ENCODE measurements around the gene LGMN. TPM values are rescaled to one million over a fixed set of nuclear protein-coding genes. Genes with fewer than 3 reads are reported as not detected.
A peak's percentile ranks its signal among the peaks of the same experiment; 100 is the strongest.
"Not testable (repeated sequence)": the region's sequence is repeated elsewhere in the genome, so short reads cannot be mapped to it uniquely, and the experiment has no call there.

LGMN gene
- total RNA-seq, 1 donor from 2014 or later = 109 TPM

DNA sequence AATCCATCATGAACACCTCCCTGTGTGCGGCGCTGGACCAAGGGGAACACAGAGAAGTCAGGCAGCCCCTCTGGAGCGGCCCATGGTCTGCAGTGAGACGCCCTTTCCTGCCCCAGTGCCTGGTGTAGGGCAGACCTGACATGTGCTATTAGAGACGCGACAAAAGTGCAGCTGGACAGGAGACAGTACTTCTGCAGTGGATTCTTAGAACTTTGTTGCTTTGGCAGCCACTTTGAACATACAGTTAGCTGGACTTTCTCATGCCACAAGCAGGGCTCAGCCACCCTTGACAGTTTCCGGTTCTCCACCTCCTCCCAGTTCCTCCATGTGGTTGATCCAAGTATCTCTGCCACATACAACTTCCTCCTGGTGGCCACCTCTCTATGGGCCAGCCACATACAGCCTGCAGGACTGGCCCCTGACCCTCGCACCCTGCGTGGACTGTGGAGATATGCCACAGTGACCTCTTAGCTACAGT is 45.9 kb downstream of the LGMN start:
- DNase-seq (ENCODE audit: extremely low read depth, low read depth, low spot score) = no peak

- DNase-seq (ENCODE audit: extremely low read depth, low read depth, low spot score) = no peak
Observed at GRCh38 chr14:92701826-92702225, 46.6 kb downstream of the LGMN start.

DNA sequence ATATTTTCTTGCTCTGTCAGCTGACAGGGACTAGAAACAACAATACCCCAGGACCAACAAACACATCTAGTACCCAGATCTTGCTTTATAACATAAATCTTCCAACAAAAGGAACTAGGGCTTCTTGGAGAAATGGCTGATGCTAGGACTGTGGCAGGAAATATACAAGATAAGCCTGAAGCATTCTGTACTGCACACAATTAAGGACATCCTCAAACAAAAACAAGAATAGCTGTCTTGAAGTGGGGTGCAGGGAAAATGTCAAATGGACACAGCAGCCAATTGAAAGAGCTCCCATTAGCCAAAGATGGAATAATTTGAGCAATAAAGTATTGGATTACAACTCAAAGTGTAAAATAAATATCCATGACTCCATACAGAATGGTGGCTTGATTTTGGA is 50.0 kb downstream of the LGMN start:
- DNase-seq (ENCODE audit: extremely low read depth, low read depth, low spot score) = no peak

DNA sequence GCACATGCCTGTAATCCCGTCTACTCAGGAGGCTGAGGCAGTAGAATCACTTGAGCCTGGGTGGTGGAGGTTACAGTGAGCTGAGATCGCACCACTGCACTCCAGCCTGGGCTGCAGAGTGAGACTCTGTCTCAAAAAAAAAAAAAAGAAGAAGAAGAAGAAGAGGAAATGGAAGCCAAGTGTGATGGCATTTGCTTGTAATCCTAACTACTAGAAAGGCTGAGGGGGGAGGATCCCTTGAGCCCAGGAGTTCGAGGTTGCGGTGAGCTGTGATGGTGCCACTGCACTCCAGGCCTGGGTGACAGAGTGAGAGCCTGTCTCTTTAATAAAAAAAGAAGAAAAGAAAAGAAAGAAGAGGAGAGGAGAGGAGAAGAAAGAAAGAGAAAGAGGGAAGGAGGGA is 52.1 kb downstream of the LGMN start:
- no peak for DNase-seq (ENCODE audit: extremely low read depth, low read depth, low spot score)

- no peak for DNase-seq (ENCODE audit: extremely low read depth, low read depth, low spot score)
Observed at GRCh38 chr14:92695562-92695961, 52.9 kb downstream of the LGMN start.

DNA sequence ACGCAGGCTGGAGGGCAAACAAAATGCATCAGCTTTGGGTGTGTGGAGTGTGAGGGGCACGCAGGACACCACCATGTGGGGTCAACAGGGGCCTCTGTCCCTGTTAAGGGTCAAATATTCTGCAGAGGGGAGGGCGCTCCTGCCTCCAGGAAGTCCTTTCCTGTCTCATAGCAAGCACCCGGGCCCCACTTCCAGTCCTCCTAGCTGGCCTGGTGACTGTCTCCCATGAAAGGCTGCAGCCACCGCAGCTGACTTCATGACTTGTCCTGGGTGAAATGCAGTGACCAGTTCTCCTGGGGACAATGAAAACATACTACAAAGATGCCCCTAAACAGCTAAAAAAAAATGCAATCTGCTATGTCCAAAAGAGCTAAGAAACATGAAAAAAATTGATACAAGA is 53.6 kb downstream of the LGMN start:
- no peak for DNase-seq (ENCODE audit: extremely low read depth, low read depth, low spot score)

- no peak for DNase-seq (ENCODE audit: extremely low read depth, low read depth, low spot score)
Observed at GRCh38 chr14:92693998-92694795, 54.2 kb downstream of the LGMN start.

DNA sequence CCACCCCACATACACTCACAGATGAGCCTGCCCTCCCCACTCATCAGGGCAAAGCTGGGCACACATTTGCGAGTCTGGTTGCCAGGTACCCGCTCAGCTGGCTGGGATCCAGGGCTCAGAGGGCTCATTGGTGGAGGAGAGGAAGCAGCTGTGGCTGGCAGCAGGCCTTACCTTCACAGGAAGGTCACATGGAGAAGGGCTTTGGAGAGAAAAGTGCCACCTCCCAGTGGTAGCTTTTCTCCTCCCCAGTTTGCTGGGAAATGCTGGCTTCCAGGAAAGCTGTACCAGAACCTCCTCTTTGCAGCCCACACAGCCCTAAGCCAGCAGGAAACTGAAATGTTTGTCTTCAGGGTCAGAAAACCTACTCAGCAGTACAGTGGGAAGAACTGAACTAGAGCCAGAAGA is 55.6 kb downstream of the LGMN start:
- DNase-seq (ENCODE audit: extremely low read depth, low read depth, low spot score) = peak; percentile 16

- DNase-seq (ENCODE audit: extremely low read depth, low read depth, low spot score) = no peak
Observed at GRCh38 chr14:92690171-92691011, 58.0 kb downstream of the LGMN start.

DNA sequence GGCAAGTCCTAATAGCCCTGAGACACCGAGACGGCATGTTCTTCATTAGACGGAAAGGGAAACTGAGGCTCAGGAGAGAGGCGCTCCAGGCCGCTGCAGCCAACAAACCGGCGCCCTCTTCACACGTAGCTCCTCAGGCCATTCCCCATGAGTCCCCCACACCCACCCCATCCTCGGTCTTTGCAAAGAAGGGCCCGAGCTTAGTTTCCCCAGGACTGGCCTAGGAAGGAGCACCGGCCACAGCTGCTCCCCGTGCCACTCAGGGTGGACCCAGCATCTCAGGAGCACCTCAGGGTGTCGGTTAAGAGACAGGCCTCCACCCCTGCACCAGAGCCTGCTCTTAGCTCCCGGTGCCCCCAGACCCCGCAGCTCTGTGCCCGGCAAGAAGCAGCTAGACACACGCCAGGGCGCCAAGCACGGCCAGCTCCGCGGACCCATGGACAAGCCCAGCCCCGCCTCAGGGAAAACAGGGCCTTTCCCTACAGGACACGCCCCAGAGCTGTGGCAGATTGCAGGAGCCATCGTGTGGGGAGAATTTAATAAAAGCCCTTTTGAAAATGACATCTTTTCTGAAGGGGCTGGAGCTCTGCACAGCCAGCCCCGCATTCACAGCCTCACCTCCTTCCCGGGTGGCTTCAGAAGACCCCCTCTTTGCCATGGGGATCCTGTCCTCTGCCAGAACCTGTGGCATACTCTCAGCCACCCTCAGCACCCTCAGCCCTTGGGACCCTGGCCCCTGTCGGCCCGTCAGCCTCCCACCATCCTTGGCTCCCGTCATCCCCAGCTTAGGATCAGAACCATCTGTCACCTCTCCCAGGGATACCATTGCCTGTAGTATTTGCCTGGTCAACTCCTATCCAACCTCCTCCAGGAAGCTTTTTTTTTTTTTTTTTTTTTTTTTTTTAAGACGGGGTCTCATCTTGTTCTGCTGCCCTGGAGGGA is 59.7 kb downstream of the LGMN start:
- DNase-seq (ENCODE audit: extremely low read depth, low read depth, low spot score) = no peak

DNA sequence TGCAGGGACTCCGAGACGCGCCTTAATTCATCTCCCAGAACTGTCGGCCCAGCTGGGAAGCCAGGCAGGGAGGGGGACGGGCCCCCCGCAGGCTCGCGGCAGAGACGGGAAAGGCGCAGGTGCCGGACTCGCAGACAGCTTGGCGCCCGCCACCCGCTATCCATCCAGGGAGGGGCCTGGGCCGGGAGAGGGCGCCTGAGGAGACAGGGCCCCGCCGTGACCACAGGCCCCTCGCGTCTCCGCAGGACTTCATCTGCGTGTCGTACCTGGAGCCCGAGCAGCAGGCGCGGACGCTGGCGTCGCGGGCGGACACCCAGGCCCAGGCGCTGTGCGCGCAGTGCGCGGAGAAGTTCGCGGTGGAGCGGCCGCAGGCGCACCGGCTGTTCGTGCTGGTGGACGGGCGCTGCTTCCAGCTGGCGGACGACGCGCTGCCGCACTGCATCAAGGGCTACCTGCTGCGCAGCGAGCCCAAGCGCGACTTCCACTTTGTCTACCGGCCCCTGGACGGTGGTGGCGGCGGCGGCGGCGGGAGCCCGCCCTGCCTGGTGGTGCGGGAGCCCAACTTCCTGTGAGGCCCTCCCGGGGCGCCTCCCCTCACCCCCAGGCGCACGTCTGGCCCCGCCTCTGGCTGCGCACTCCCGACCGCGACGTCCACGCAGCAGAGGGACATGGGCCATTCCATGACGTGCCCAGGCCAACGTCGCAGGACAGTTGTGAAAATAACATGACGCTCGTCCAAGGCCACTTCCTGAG is 60.6 kb downstream of the LGMN start:
- DNase-seq (ENCODE audit: extremely low read depth, low read depth, low spot score) = no peak

- no peak for DNase-seq (ENCODE audit: extremely low read depth, low read depth, low spot score)
Observed at GRCh38 chr14:92686900-92687427, 61.5 kb downstream of the LGMN start.

DNA sequence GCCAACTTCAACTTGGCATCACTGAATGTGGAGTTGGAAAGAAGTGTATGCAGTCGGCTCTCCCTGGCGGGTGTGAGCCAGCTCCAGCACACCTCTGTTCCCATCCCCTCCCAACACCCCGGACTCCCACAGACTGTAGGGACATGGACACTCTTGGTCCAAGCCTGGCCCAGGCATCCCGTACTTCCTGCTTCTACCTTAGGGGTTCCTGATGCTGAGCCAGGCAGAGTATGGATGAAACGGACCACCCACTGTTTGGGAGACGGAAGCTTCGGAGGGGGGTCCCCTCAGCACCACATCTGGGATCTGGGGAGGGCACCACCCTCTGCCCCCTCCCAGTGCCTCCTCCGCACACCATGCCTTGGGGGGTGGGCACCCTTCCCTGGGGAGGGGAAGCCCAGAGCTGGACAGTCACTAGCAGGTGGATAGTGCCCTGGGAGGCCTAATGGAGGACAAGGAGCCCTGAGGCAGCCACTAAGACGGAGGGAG is 62.0 kb downstream of the LGMN start:
- DNase-seq (ENCODE audit: extremely low read depth, low read depth, low spot score) = no peak

DNA sequence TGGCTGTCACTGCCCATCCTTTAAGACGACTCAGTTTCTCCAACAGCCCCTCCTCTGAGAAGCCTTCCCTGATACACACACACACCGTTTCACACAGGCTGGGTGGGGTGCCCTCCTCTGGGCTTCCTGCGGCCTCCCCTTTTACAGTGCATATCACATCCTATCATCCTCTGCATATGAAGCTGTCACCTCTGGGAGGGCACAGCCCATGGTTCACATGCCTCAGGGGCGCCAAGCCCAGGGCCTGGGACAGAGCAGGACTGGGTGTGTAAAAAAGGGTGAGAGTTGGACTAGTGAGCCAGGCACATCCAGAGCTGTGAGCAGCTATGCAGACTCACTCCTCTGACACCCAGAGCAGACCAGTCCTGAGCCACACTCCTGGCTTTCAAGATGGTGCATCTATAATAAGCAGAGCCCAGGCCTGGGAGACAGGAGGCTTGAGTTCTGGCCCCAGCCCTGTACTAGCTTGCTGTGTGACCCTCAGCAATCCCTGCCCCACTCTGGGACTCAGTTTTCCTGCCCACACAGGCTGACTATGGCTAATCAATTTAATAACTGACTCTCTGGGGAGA is 62.6 kb downstream of the LGMN start:
- no peak for DNase-seq (ENCODE audit: extremely low read depth, low read depth, low spot score)

GRCh38 chr14:92684801-92685560 is 63.4 kb downstream of the LGMN start:
- DNase-seq (ENCODE audit: extremely low read depth, low read depth, low spot score) = no peak

DNA sequence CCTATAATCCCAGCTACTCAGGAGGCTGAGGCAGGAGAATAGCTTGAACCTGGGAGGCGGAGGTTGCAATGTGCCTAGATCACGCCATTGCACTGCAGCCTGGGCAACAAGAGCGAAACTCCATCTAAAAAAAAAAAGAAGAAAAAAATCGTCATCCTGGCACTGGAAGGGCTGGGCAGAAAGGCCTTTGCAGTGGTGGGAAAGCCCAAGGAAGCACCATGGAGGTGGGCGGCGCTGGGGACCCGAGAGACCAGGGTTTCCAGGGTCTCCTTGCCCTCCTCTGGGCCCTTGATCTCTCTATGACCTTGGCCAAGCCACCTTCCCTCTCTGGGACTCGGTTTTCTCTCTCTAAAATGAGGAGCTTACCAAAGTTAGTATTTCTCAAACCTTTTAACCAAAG is 65.4 kb downstream of the LGMN start:
- no peak for DNase-seq (ENCODE audit: extremely low read depth, low read depth, low spot score)

- DNase-seq (ENCODE audit: extremely low read depth, low read depth, low spot score) = peak; percentile 33
Observed at GRCh38 chr14:92680781-92681650, 67.4 kb downstream of the LGMN start.

- DNase-seq (ENCODE audit: extremely low read depth, low read depth, low spot score) = not testable (repeated sequence)
Observed at GRCh38 chr14:92680330-92680729, 68.1 kb downstream of the LGMN start.
